ENCODE measurements around the gene SVOP.
"Not testable (repeated sequence)": the region's sequence is repeated elsewhere in the genome, so short reads cannot be mapped to it uniquely, and the experiment has no call there.

SVOP gene

GRCh38 chr12:109057376-109057775 is 36.5 kb upstream of the SVOP start:
- Histone ChIP-seq H3K27me3 (ENCODE audit: control insufficient read depth, low read length) (no peaks in the 10 kb centered on the region), H3K4me2 (ENCODE audit: low read length) (no peak overlapping the region), H3K36me3 (ENCODE audit: control insufficient read depth, low read length) (peaks cover 38% of the 10 kb centered on the region), H3F3A (ENCODE audit: control insufficient read depth, insufficient read depth) (peaks cover 28% of the 10 kb centered on the region), H3K27ac (ENCODE audit: low read depth, low read length) (no peak overlapping the region), H3K9me2 (replicated peaks; ENCODE audit: control insufficient read depth, low read length) (no peaks in the 10 kb centered on the region), H3K79me2 (ENCODE audit: control insufficient read depth, low read length) (peaks cover 33% of the 10 kb centered on the region), H3K9me3 (ENCODE audit: control insufficient read depth, insufficient read depth, low read length) (no peaks in the 10 kb centered on the region), H3K4me1 (ENCODE audit: control insufficient read depth, low read length) (peaks cover 55% of the 10 kb centered on the region), H4K20me1 (ENCODE audit: control insufficient read depth, insufficient read depth, low read depth, low read length) (no peaks in the 10 kb centered on the region), H3K4me3 (ENCODE audit: low read length) (no peak overlapping the region)
- TF ChIP-seq, protein P1, sequence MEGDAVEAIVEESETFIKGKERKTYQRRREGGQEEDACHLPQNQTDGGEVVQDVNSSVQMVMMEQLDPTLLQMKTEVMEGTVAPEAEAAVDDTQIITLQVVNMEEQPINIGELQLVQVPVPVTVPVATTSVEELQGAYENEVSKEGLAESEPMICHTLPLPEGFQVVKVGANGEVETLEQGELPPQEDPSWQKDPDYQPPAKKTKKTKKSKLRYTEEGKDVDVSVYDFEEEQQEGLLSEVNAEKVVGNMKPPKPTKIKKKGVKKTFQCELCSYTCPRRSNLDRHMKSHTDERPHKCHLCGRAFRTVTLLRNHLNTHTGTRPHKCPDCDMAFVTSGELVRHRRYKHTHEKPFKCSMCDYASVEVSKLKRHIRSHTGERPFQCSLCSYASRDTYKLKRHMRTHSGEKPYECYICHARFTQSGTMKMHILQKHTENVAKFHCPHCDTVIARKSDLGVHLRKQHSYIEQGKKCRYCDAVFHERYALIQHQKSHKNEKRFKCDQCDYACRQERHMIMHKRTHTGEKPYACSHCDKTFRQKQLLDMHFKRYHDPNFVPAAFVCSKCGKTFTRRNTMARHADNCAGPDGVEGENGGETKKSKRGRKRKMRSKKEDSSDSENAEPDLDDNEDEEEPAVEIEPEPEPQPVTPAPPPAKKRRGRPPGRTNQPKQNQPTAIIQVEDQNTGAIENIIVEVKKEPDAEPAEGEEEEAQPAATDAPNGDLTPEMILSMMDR (IDR thresholded peaks at IDR 0.05; ENCODE audit: low read depth, low read length, poor library complexity, severe bottlenecking), result no peak
- TF ChIP-seq EZH2phosphoT487 (IDR thresholded peaks at IDR 0.05; ENCODE audit: borderline replicate concordance, low read length), result no peak

DNA sequence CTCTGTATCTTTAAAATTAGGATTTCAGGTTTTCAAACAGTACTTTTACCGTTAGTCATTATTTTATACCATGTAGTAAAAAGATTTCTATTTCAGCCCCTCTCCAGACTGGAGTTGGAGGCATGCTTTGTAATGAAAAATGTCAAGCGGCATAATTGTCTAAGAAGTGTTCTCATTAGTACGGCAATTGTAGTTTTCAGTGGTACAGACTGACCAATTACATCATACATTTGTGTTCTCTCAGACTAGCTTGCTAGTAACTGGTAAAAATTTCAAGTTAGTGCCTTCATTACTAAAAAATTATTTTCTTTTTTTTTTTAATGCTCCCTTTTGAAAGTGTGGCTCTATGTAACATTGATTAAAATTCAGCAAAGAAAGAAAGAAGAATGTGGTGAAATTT is 36.0 kb upstream of the SVOP start:
- Histone ChIP-seq H4K20me1 (ENCODE audit: control insufficient read depth, insufficient read depth, low read depth, low read length) (no peaks in the 10 kb centered on the region), H3K4me1 (ENCODE audit: control insufficient read depth, low read length) (peaks cover 53% of the 10 kb centered on the region), H3F3A (ENCODE audit: control insufficient read depth, insufficient read depth) (peaks cover 27% of the 10 kb centered on the region), H3K36me3 (ENCODE audit: control insufficient read depth, low read length) (peaks cover 38% of the 10 kb centered on the region), H3K79me2 (ENCODE audit: control insufficient read depth, low read length) (peaks cover 33% of the 10 kb centered on the region), H3K4me3 (ENCODE audit: low read length) (no peak overlapping the region), H3K9me2 (replicated peaks; ENCODE audit: control insufficient read depth, low read length) (no peaks in the 10 kb centered on the region), H3K27ac (ENCODE audit: low read depth, low read length) (no peak overlapping the region), H3K4me2 (ENCODE audit: low read length) (no peak overlapping the region), H3K9me3 (ENCODE audit: control insufficient read depth, insufficient read depth, low read length) (no peaks in the 10 kb centered on the region), H3K27me3 (ENCODE audit: control insufficient read depth, low read length) (no peaks in the 10 kb centered on the region)
- TF ChIP-seq, protein P1 (IDR thresholded peaks at IDR 0.05; ENCODE audit: low read depth, low read length, poor library complexity, severe bottlenecking), result no peak
- TF ChIP-seq EZH2phosphoT487 (IDR thresholded peaks at IDR 0.05; ENCODE audit: borderline replicate concordance, low read length), result no peak

DNA sequence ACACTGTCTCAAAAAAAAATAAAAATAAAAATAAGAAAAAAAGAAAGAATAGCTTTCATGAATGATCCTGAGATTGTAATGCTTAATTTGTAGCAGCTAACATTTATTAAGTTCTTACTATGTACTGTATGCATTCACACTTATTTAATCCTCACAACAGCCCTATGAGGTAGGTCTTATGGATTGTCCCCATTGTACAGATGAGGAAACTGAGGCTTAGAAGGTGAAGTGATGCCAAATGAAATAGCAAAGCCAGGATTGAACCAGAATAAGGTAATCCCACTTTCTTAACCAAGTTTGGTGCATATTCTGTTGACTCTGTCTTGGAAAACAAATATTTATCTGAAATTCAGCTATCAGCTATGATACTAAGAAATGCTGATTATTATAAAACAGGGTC is 33.7 kb upstream of the SVOP start:
- Histone ChIP-seq H3K4me3 (ENCODE audit: low read length) (no peak overlapping the region), H3K4me2 (ENCODE audit: low read length) (peak overlapping the region; percentile 71; the same call in 1 of the 2 replicates), H3K27me3 (ENCODE audit: control insufficient read depth, low read length) (no peaks in the 10 kb centered on the region), H3K79me2 (ENCODE audit: control insufficient read depth, low read length) (peaks cover 33% of the 10 kb centered on the region), H3K9me3 (ENCODE audit: control insufficient read depth, insufficient read depth, low read length) (no peaks in the 10 kb centered on the region), H3K9me2 (replicated peaks; ENCODE audit: control insufficient read depth, low read length) (no peaks in the 10 kb centered on the region), H4K20me1 (ENCODE audit: control insufficient read depth, insufficient read depth, low read depth, low read length) (no peaks in the 10 kb centered on the region), H3K36me3 (ENCODE audit: control insufficient read depth, low read length) (peaks cover 28% of the 10 kb centered on the region), H3F3A (ENCODE audit: control insufficient read depth, insufficient read depth) (peaks cover 12% of the 10 kb centered on the region), H3K4me1 (ENCODE audit: control insufficient read depth, low read length) (peaks cover 39% of the 10 kb centered on the region), H3K27ac (ENCODE audit: low read depth, low read length) (no peak overlapping the region)
- no peak for TF ChIP-seq EZH2phosphoT487 (IDR thresholded peaks at IDR 0.05; ENCODE audit: borderline replicate concordance, low read length)
- TF ChIP-seq, protein P1 (IDR thresholded peaks at IDR 0.05; ENCODE audit: low read depth, low read length, poor library complexity, severe bottlenecking), result no peak

DNA sequence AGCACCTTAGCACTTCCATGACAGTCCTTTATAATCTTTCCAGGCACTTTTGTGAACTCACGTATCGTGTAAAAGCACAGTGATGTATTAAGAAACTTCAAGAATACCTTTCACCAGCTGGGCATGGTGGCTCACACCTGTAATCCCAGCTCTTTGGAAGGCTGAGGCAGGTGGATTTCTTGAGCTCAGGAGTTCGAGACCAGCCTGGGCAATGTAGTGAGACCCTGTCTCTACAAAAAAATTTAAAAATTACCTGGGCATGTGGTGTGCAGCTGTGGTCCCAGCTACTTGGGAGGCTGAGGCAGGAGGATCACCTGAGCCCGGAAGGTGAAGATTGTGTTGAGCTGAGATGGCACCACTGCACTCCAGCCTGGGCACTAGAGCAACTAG is 33.3 kb upstream of the SVOP start:
- H4K20me1 ChIP-seq (ENCODE audit: control insufficient read depth, insufficient read depth, low read depth, low read length); H3K9me3 ChIP-seq (ENCODE audit: control insufficient read depth, insufficient read depth, low read length); H3K27me3 ChIP-seq (ENCODE audit: control insufficient read depth, low read length); H3K9me2 ChIP-seq (replicated peaks; ENCODE audit: control insufficient read depth, low read length): not testable (repeated sequence)
- Histone ChIP-seq H3K4me2 (ENCODE audit: low read length) (peak overlapping the region; percentile 71), H3K4me1 (ENCODE audit: control insufficient read depth, low read length) (peaks cover 39% of the 10 kb centered on the region), H3K4me3 (ENCODE audit: low read length) (peak overlapping the region; percentile 84), H3K36me3 (ENCODE audit: control insufficient read depth, low read length) (peaks cover 28% of the 10 kb centered on the region), H3F3A (ENCODE audit: control insufficient read depth, insufficient read depth) (peaks cover 12% of the 10 kb centered on the region), H3K27ac (ENCODE audit: low read depth, low read length) (peak overlapping the region; percentile 49), H3K79me2 (ENCODE audit: control insufficient read depth, low read length) (peaks cover 33% of the 10 kb centered on the region)

Data from DOHH2 (cell line).